Loucy (cell line): ENCODE results near the gene ILF2.

Experiments
- CTCF ChIP-seq: fragments of 200-600 bp; sonication (generic); conservative IDR thresholded peaks from 2 replicates; pipeline ENCODE4 v1.5.1; 2014; ENCODE audit warnings: mild to moderate bottlenecking, antibody characterized with exemption, low read length
- EZH2phosphoT487 ChIP-seq: fragments of 200-600 bp; IDR thresholded peaks from 2 replicates; pipeline ENCODE4 v1.6.1; 2018; ENCODE audit warnings: antibody characterized with exemption, mild to moderate bottlenecking, moderate library complexity, borderline replicate concordance

- TF ChIP-seq CTCF: no peak
- TF ChIP-seq EZH2phosphoT487: no peak
Observed at GRCh38 chr1:153649137-153649862, 21.5 kb downstream of the ILF2 start.
